HG03521 (cell line): ENCODE data around the gene HS6ST3.

ENCODE experiments used
- ATAC-seq: cut with Tn5 transposase; IDR thresholded peaks from one replicate; pipeline ENCODE4 v1.9.1; 2021; ENCODE audit warnings: mild to moderate bottlenecking, moderate library complexity; ENCODE audit not compliant: unreplicated experiment

The HS6ST3 gene

DNA sequence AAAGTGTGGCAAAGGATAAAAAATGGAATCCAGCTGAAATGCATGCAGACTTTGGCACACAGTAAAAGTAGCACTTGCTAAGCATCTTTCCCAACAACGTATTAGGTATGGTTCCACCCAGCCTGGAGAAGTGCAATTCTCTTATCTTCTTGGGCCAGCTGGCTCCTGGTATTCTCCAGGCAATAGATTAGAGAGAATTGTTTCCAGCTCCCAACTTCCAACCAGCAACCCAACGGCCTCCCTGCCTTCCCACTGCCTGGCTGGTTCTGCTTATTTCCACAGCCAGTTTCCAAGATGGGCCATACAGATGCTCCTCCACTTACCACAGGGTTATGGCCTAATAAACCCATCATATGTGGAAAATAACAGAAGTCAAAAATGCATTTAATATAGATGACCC lies 771.0 kb downstream of the HS6ST3 start:
- no peak for ATAC-seq

DNA sequence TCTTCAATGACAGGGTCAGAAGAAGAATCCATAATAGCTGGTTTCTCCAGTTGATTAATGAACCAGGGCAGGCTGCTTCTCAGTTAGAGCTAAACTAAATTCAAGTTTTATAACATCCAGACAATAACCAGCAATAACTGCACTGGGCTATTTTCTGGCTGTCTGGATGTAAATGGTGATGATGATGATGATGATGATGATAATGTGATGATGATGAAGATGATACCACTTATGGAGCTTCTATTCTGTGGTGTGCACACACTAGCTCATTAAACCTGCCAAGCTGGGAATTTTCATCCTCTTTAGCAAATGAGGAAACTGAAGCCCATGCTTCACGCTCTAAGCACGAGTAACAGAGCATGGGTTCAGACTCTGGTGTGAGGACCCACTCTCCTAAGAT lies 772.2 kb downstream of the HS6ST3 start:
- no peak for ATAC-seq

DNA sequence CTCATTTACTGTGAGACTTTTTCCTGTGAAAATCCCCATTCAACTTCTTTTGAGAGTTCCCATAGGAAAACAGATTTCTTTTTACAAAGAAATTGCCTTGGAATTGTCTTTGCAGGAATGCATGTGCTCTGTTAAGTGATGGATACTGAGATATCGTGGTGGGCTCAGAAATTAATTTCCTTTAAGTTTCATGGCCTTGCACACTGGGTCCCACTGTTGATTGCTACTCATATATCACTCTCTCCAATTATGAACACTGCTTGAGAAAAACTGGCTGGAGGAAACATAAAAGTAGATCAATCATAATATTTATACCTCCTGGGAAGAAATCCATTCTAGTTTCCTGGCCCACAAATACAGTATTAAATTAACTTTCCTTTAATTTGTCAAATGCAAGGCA lies 773.1 kb downstream of the HS6ST3 start:
- no peak for ATAC-seq

DNA sequence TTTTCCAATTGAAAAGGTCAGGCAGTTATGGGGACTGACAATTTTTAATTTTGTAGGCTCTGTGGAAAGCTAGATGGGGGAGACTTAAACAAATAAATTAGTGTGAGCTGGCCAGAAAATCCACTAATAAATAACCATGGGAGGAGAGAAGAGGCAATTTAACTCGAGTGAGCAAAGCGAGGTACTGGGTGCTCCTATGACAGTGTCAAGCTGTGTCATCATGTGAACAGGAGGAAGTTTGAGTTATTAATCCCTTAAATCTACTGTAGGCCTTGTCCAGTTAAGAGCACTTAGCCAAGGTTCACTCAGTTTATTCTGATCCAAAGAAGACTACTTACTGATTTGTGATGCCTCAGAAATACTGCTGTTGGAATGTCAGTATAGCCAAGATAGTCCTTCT lies 781.6 kb downstream of the HS6ST3 start:
- no peak for ATAC-seq

DNA sequence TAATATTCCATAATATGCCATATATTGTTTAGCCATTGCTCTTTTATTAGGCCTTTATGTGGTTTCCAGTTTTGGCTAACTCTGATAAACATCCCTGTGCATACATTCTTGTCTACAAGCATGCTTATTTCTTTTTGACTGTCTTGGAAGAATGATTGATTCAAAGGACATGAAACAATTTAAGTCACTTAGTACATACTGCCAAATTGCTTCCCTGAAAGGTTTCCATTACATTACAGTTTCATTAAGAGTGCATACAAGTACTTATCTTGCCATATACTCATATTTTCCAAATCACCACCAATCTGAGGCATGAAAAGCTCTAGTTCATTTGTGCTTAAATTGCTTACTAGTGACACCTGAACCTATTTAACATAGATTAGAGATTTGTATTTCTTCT lies 790.5 kb downstream of the HS6ST3 start:
- ATAC-seq, result no peak
